Spinal cord (tissue), 10 donors: ENCODE results near the gene CFAP100. TPM values are rescaled to one million over a fixed set of nuclear protein-coding genes. Genes with fewer than 3 reads are reported as not detected.
A peak's percentile ranks its signal among the peaks of the same experiment; 100 is the strongest.

Experiments used
- DNase-seq, 6 donors: peaks; one replicate each; pipeline versions ENCODE4 v3.0.0 to v3.0.0-alpha.2; 2013 to 2015; ENCODE audit warnings: low spot score in 6 of 6, low read depth in 4 of 6
- H3K27ac ChIP-seq: one replicate; pipeline ENCODE4 v1.5.1; 2013; ENCODE audit warnings: low read depth, low read length, control low read depth
- H3K27me3 ChIP-seq: one replicate; pipeline ENCODE4 v1.6.1; 2013; ENCODE audit warnings: low read length; ENCODE audit not compliant: control insufficient read depth, insufficient read depth
- H3K36me3 ChIP-seq: one replicate; pipeline ENCODE4 v1.6.1; 2013; ENCODE audit warnings: low read length; ENCODE audit not compliant: control insufficient read depth, insufficient read depth
- H3K4me1 ChIP-seq: one replicate; pipeline ENCODE4 v1.6.1; 2013; ENCODE audit warnings: low read length; ENCODE audit not compliant: control insufficient read depth, insufficient read depth
- H3K4me3 ChIP-seq: one replicate; pipeline ENCODE4 v1.5.1; 2013; ENCODE audit warnings: low read depth, low read length, control low read depth
- H3K9me3 ChIP-seq: one replicate; pipeline ENCODE4 v1.6.1; 2013; ENCODE audit warnings: low read length; ENCODE audit not compliant: control insufficient read depth, insufficient read depth
- WGBS: methylation state at CpG from one replicate; pipeline ENCODE4 v1.1.5; 2013; ENCODE audit warnings: missing lambda C conversion rate; ENCODE audit not compliant: insufficient coverage; 5-methylcytosine and 5-hydroxymethylcytosine counted together
- polyA plus RNA-seq, 2 donors: library from polyadenylated mRNA; unstranded; fragments of 120-200 nt; gene quantifications; one replicate each; pipeline ENCODE4 v1.2.1, GENCODE V29; 2013; ENCODE audit not compliant: insufficient read length in 2 of 2
- total RNA-seq, 2 donors: library from RNA; depleted of rRNA in 1 of 2; stranded (reverse); fragments of 120-200 nt in 1 of 2; fragments of >200 nt in 1 of 2; gene quantifications; one replicate each; pipeline versions ENCODE4 v1.2.3 to v1.2.4, GENCODE V29; 2013 to 2014
- donor health status: healthy.

CFAP100 gene
- total and polyA plus RNA-seq, 4 donors: 2.2 to 16.6 (median 14.4) TPM

GRCh38 chr3:126447456-126448106, 52.9 kb downstream of the CFAP100 start:
- H3K4me3 ChIP-seq: no peak overlapping the region
- peaks cover 3% of the 10 kb centered on the region for H3K4me1 ChIP-seq
- H3K27ac ChIP-seq: no peak overlapping the region
- DNase-seq: no peak
- no peaks in the 10 kb centered on the region for H3K9me3 ChIP-seq
- H3K36me3 ChIP-seq: peaks cover 50% of the 10 kb centered on the region
- WGBS: 88% methylated on average over 9 of the region's 12 CpGs
- H3K27me3 ChIP-seq: no peaks in the 10 kb centered on the region

DNA sequence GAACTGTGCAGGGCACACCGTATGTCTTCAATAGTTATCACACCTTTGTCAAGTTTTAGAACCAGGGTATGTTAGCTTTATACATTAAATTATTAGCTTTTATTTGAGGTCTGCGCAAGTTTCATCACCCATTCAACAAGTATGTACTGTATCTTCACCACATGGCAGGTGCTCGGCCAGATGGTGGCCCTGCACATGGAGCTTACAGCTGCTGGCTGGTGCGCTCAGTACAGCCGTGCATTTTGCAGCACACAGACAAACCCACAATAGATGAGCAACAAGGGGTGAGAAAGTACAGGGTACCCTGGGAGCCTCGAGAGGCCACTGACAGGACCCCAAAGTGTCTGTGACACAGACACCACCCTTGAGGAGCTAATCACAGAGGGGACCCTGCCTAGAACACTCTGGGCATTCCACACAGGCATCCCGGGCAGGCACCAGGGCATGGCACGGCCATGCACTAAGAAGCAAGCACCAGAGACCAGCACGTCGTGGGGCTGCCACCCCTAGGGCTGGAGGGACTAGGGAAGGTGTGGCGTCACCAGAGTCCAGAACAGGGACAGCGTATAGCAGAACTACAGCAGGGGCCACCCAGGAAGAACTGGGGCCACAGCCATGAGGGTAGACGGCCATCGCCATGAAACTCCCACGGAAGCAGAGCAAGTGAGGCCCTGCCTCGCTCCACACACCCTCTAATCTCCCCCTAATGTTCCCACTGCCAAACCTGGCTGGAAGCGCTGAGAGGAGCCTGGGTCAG, 53.6 kb downstream of the CFAP100 start:
- H3K36me3 ChIP-seq: peaks cover 47% of the 10 kb centered on the region
- H3K27me3 ChIP-seq: no peaks in the 10 kb centered on the region
- no peak overlapping the region for H3K4me3 ChIP-seq
- 91% methylated on average over 12 of the region's 17 CpGs for WGBS
- no peak overlapping the region for H3K27ac ChIP-seq
- H3K4me1 ChIP-seq: peaks cover 6% of the 10 kb centered on the region
- no peaks in the 10 kb centered on the region for H3K9me3 ChIP-seq
- DNase-seq: peak in 1 of 6 donors; percentile 13

GRCh38 chr3:126448893-126449180, 54.1 kb downstream of the CFAP100 start:
- WGBS: 86% methylated on average over 7 of the region's 8 CpGs
- Histone ChIP-seq H3K27ac (no peak overlapping the region), H3K4me1 (peaks cover 6% of the 10 kb centered on the region), H3K9me3 (no peaks in the 10 kb centered on the region), H3K27me3 (no peaks in the 10 kb centered on the region), H3K4me3 (no peak overlapping the region), H3K36me3 (peaks cover 47% of the 10 kb centered on the region)
- DNase-seq: no peak

DNA sequence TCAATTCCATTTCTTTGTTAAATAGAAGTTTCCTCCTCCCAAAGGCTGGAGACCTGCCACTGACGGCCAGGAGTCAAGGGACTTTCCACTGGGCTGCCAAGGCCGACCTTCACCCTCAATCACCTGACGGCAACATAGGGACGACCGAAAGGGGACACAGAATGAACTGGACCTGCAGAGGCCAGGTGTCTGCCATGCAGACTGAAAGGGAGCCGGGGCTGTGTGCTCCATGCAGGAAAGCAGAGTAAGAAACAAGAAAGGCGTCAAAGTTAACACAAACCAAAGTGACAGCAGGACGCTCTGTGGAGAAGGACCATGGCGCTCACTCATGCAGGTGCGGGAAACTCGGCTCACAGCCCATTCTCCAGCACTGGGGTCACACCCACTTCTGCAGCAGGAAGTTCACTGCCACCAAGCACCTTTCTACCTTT, 54.9 kb downstream of the CFAP100 start:
- no peak overlapping the region for H3K4me3 ChIP-seq
- H3K9me3 ChIP-seq: no peaks in the 10 kb centered on the region
- WGBS: 93% methylated on average over 11 of the region's 11 CpGs
- H3K4me1 ChIP-seq: peaks cover 6% of the 10 kb centered on the region
- no peak overlapping the region for H3K27ac ChIP-seq
- H3K27me3 ChIP-seq: no peaks in the 10 kb centered on the region
- H3K36me3 ChIP-seq: peaks cover 47% of the 10 kb centered on the region
- no peak for DNase-seq

DNA sequence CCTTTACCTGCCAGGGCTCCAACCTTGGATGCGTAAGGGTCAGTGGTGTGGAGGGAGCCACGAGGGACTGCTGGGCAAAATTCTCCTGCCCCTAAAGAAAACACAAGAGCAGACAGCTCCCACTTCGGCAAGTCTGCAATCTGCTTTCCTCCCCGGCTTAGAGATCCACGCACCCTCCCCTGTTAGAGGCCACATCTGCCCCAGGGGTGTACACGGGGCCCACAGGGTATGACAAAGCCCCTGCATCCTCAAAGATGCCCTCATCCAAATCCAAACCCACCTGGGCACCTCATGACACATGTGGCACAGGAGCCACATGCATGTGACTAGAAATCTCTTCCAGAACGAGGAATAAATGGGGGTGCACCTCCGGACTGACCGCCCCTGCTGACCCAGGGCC, 55.5 kb downstream of the CFAP100 start:
- DNase-seq: no peak
- H3K27ac ChIP-seq: no peak overlapping the region
- no peaks in the 10 kb centered on the region for H3K27me3 ChIP-seq
- H3K9me3 ChIP-seq: no peaks in the 10 kb centered on the region
- no peak overlapping the region for H3K4me3 ChIP-seq
- 76% methylated on average over 7 of the region's 9 CpGs for WGBS
- peaks cover 6% of the 10 kb centered on the region for H3K4me1 ChIP-seq
- peaks cover 47% of the 10 kb centered on the region for H3K36me3 ChIP-seq

- peaks cover 6% of the 10 kb centered on the region for H3K4me1 ChIP-seq
- WGBS: 97% methylated on average over 3 of the region's 3 CpGs
- no peak overlapping the region for H3K4me3 ChIP-seq
- peaks cover 48% of the 10 kb centered on the region for H3K36me3 ChIP-seq
- no peak overlapping the region for H3K27ac ChIP-seq
- no peak for DNase-seq
- no peaks in the 10 kb centered on the region for H3K9me3 ChIP-seq
- no peaks in the 10 kb centered on the region for H3K27me3 ChIP-seq
Observed at GRCh38 chr3:126450744-126451143, 56.0 kb downstream of the CFAP100 start.

DNA sequence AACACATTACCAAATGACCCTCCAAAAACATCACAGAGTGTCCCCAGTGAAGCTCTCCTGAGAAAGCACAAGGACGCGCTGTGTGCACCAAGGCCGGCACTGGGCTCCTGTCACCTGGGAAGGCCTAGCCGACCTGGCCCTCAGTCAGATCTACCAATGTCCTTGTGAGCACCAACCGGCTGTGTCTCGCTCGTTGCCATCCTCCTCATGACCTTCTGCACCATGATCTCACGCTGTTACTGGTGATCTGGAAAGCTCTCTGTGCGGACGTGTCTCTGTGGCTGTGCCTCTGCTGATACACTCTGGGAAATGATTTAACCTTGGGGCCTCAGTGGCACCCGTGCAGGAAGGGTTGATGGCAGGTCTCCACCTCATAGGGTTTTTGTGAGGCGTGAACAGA, 56.8 kb downstream of the CFAP100 start:
- Histone ChIP-seq H3K9me3 (no peaks in the 10 kb centered on the region), H3K4me3 (no peak overlapping the region), H3K4me1 (peaks cover 6% of the 10 kb centered on the region), H3K27ac (no peak overlapping the region), H3K36me3 (peaks cover 56% of the 10 kb centered on the region), H3K27me3 (no peaks in the 10 kb centered on the region)
- WGBS: 96% methylated on average over 11 of the region's 12 CpGs
- DNase-seq: no peak

- H3K4me1 ChIP-seq: peaks cover 4% of the 10 kb centered on the region
- no peak overlapping the region for H3K4me3 ChIP-seq
- DNase-seq: no peak
- H3K27ac ChIP-seq: no peak overlapping the region
- 95% methylated on average over 4 of the region's 9 CpGs for WGBS
- no peaks in the 10 kb centered on the region for H3K9me3 ChIP-seq
- peaks cover 60% of the 10 kb centered on the region for H3K36me3 ChIP-seq
- no peaks in the 10 kb centered on the region for H3K27me3 ChIP-seq
Observed at GRCh38 chr3:126452213-126452612, 57.5 kb downstream of the CFAP100 start.

- DNase-seq: no peak
- Histone ChIP-seq H3K27ac (no peak overlapping the region), H3K4me3 (no peak overlapping the region), H3K4me1 (peaks cover 4% of the 10 kb centered on the region), H3K36me3 (peaks cover 58% of the 10 kb centered on the region), H3K9me3 (no peaks in the 10 kb centered on the region), H3K27me3 (no peaks in the 10 kb centered on the region)
- no CpG with 5 or more reads among the region's 1 CpG for WGBS
Observed at GRCh38 chr3:126454025-126454424, 59.3 kb downstream of the CFAP100 start.
